Urinary bladder (tissue), 4 donors: ENCODE measurements around the gene SLC2A1. TPM values are rescaled to one million over a fixed set of nuclear protein-coding genes. Genes with fewer than 3 reads are reported as not detected.
"Not testable (repeated sequence)": the region's sequence is repeated elsewhere in the genome, so short reads cannot be mapped to it uniquely, and the experiment has no call there.

Experiments used
- DNase-seq: peaks from one replicate; pipeline ENCODE4 v3.0.0-alpha.2; 2015; ENCODE audit errors: extremely low spot score
- H3K27ac ChIP-seq: one replicate; pipeline ENCODE4 v1.5.1; 2013; ENCODE audit warnings: low read depth, mild to moderate bottlenecking, moderate library complexity
- H3K36me3 ChIP-seq: one replicate; pipeline ENCODE4 v1.6.1; 2013; ENCODE audit warnings: mild to moderate bottlenecking, moderate library complexity; ENCODE audit not compliant: insufficient read depth
- H3K4me1 ChIP-seq: one replicate; pipeline ENCODE4 v1.6.1; 2013; ENCODE audit warnings: mild to moderate bottlenecking, moderate library complexity; ENCODE audit not compliant: insufficient read depth
- H3K4me3 ChIP-seq: one replicate; pipeline ENCODE4 v1.5.1; 2013; ENCODE audit warnings: low read depth, low read length
- WGBS: extraction: QIAGEN DNeasy Blood & Tissue Kit; methylation state at CpG from one replicate; pipeline ENCODE4 v1.1.7; 2013; 5-methylcytosine and 5-hydroxymethylcytosine counted together
- polyA plus RNA-seq: library from polyadenylated mRNA; stranded (reverse); fragments of 200-250 nt; gene quantifications from one replicate; pipeline ENCODE4 v1.2.3, GENCODE V29; 2013
- total RNA-seq: library from RNA; depleted of rRNA; stranded (reverse); fragments of >200 nt; gene quantifications from one replicate; pipeline ENCODE4 v1.2.3, GENCODE V29; 2014
- donor health status: healthy with polysubstance abuse.
- donor health status: healthy.

The SLC2A1 gene
- total and polyA plus RNA-seq, 2 donors, result 56.1 to 78.5 TPM

GRCh38 chr1:42928859-42929258 lies 29.8 kb downstream of the SLC2A1 start:
- no peak overlapping the region for H3K27ac ChIP-seq
- 95% methylated on average over 13 of the region's 13 CpGs for WGBS
- no peaks in the 10 kb centered on the region for H3K4me1 ChIP-seq
- no peak overlapping the region for H3K4me3 ChIP-seq
- H3K36me3 ChIP-seq, result peaks cover 4% of the 10 kb centered on the region
- DNase-seq, result no peak

- WGBS, result 84% methylated on average over 10 of the region's 10 CpGs
- Histone ChIP-seq H3K4me3 (no peak overlapping the region), H3K27ac (no peak overlapping the region), H3K36me3 (peaks cover 4% of the 10 kb centered on the region), H3K4me1 (peaks cover 1% of the 10 kb centered on the region)
- DNase-seq, result no peak
Measured at GRCh38 chr1:42927920-42928505, 30.7 kb downstream of the SLC2A1 start.

GRCh38 chr1:42927274-42927841 lies 31.3 kb downstream of the SLC2A1 start:
- Histone ChIP-seq H3K4me3 (no peak overlapping the region), H3K36me3 (peaks cover 4% of the 10 kb centered on the region), H3K27ac (no peak overlapping the region), H3K4me1 (peaks cover 1% of the 10 kb centered on the region)
- DNase-seq, result no peak
- WGBS, result 93% methylated on average over 8 of the region's 8 CpGs

- no peak for DNase-seq
- Histone ChIP-seq H3K27ac (no peak overlapping the region), H3K36me3 (peaks cover 4% of the 10 kb centered on the region), H3K4me1 (peaks cover 1% of the 10 kb centered on the region), H3K4me3 (no peak overlapping the region)
- WGBS, result 90% methylated on average over 11 of the region's 11 CpGs
Measured at GRCh38 chr1:42926879-42927242, 31.8 kb downstream of the SLC2A1 start.

GRCh38 chr1:42926235-42926878 lies 32.3 kb downstream of the SLC2A1 start:
- no peak for DNase-seq
- 87% methylated on average over 5 of the region's 5 CpGs for WGBS

GRCh38 chr1:42924851-42925760 lies 33.6 kb downstream of the SLC2A1 start:
- 9% methylated on average over 19 of the region's 19 CpGs for WGBS
- peak overlapping the region; percentile 97 for H3K27ac ChIP-seq
- DNase-seq, result no peak

More at GRCh38 chr1:42926235-42926878, 32.3 kb downstream of the SLC2A1 start:
- Histone ChIP-seq H3K27ac (no peak overlapping the region), H3K4me3 (no peak overlapping the region), H3K36me3 (peaks cover 4% of the 10 kb centered on the region), H3K4me1 (peaks cover 1% of the 10 kb centered on the region)

GRCh38 chr1:42924082-42924850 lies 34.4 kb downstream of the SLC2A1 start:
- Histone ChIP-seq H3K4me1 (peaks cover 1% of the 10 kb centered on the region), H3K4me3 (peak overlapping the region; percentile 58), H3K36me3 (peaks cover 4% of the 10 kb centered on the region), H3K27ac (peak overlapping the region; percentile 97)
- under 1% methylated on average over 62 of the region's 62 CpGs for WGBS
- DNase-seq, result peak; percentile 82

More at GRCh38 chr1:42924851-42925760, 33.6 kb downstream of the SLC2A1 start:
- H3K4me1 ChIP-seq, result peaks cover 1% of the 10 kb centered on the region
- H3K4me3 ChIP-seq, result peak overlapping the region; percentile 58
- H3K36me3 ChIP-seq, result peaks cover 4% of the 10 kb centered on the region

GRCh38 chr1:42923367-42924081 lies 35.1 kb downstream of the SLC2A1 start:
- Histone ChIP-seq H3K4me1 (peaks cover 1% of the 10 kb centered on the region), H3K36me3 (peaks cover 3% of the 10 kb centered on the region), H3K27ac (peak overlapping the region; percentile 97), H3K4me3 (peak overlapping the region; percentile 58)
- 5% methylated on average over 14 of the region's 14 CpGs for WGBS
- no peak for DNase-seq

GRCh38 chr1:42922687-42923366 lies 35.8 kb downstream of the SLC2A1 start:
- Histone ChIP-seq H3K36me3 (peaks cover 2% of the 10 kb centered on the region), H3K27ac (no peak overlapping the region), H3K4me3 (no peak overlapping the region), H3K4me1 (peaks cover 1% of the 10 kb centered on the region)
- 14% methylated on average over 4 of the region's 4 CpGs for WGBS
- no peak for DNase-seq

- WGBS, result 91% methylated on average over 4 of the region's 4 CpGs
- peaks cover 2% of the 10 kb centered on the region for H3K36me3 ChIP-seq
- no peak overlapping the region for H3K27ac ChIP-seq
- no peak for DNase-seq
- H3K4me3 ChIP-seq, result no peak overlapping the region
- peaks cover 1% of the 10 kb centered on the region for H3K4me1 ChIP-seq
Measured at GRCh38 chr1:42921769-42922168, 36.9 kb downstream of the SLC2A1 start.

- 87% methylated on average over 5 of the region's 5 CpGs for WGBS
- DNase-seq, H3K27ac ChIP-seq: not testable (repeated sequence)
Measured at GRCh38 chr1:42919651-42920050, 39.0 kb downstream of the SLC2A1 start.

GRCh38 chr1:42917241-42917495 lies 41.5 kb downstream of the SLC2A1 start:
- Histone ChIP-seq H3K4me3 (no peak overlapping the region), H3K36me3 (no peaks in the 10 kb centered on the region), H3K27ac (no peak overlapping the region), H3K4me1 (no peaks in the 10 kb centered on the region)
- no peak for DNase-seq
- WGBS, result 91% methylated on average over 15 of the region's 15 CpGs

More at GRCh38 chr1:42919651-42920050, 39.0 kb downstream of the SLC2A1 start:
- H3K4me1 ChIP-seq, H3K4me3 ChIP-seq, H3K36me3 ChIP-seq: not testable (repeated sequence)
